Stimulated activated CD8-positive, alpha-beta memory T cell treated with anti-CD3 and anti-CD28 coated beads, Interleukin-15, amount 100 ng/mL, for 1 hour (primary cell): Measurements from ENCODE around the gene ZNF234.
"Not testable (repeated sequence)": the region's sequence is repeated elsewhere in the genome, so short reads cannot be mapped to it uniquely, and the experiment has no call there.

Experiments used
- DNase-seq: peaks from one replicate; pipeline ENCODE4 v3.0.0-alpha.2; 2020; ENCODE audit warnings: low read depth

Gene ZNF234

GRCh38 chr19:44182145-44182544 is 40.8 kb downstream of the ZNF234 start:
- no peak for DNase-seq

- no peak for DNase-seq
These were observed 48.7 kb downstream of the ZNF234 start for GRCh38 chr19:44190020-44190419.

- DNase-seq = no peak
These were observed 50.8 kb downstream of the ZNF234 start for GRCh38 chr19:44192127-44192526.

DNA sequence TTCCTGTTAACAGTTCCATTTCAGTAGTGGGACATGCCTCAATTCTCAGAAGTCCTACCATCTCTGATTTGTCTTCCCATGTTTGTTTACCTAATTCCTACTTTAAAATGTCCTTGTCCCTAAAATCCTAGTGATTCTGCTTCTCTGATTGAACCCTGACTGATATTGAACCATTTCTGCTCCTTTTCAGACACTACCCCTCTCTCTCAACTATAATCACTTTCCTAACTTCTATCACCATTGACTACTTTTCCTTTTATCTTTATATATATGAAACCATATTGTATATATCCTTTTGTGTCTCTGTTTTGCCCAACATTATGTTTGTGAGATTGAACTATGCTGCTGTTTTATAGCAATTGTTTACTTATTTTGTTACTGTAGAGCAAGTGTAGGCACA is 55.4 kb downstream of the ZNF234 start:
- DNase-seq = no peak

DNA sequence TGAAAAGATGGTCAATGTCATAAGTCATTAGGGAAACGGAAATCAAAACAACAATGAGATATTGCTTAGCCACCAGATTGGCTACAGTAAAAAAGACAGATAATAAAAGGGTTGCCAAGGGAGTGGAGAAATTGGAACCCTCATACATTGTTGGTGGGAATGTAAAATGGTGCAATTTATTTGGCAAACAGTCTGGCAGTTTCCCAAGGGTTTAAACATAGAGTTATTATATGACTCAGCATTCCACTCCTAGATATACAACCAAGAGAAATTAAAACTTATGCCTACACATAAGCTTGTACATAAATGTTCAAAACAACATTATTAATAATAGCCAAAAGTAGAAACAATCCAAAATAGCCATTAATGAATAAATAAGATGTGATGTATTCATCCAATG is 61.1 kb downstream of the ZNF234 start:
- DNase-seq = no peak

DNA sequence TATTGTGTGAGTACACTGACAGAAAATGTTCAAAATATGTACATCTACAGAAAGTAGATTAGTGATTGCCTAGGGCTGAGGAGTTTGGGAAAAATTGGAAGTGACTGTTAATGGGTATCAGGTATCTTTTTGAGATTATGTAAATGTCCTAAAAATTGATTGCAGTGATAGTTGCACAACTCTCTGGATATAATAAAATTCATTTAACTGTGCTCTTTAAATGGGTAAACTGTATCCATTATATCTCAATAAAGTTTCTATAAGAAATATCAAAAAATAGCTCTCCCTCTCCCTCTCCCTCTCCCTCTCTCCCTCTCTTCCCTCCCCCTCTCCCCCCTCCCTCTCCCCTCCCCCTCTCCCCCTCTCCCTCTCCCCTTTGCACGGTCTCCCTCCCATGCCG is 61.6 kb downstream of the ZNF234 start:
- no peak for DNase-seq

- not testable (repeated sequence) for DNase-seq
These were observed 62.5 kb downstream of the ZNF234 start for GRCh38 chr19:44203877-44204276.

DNA sequence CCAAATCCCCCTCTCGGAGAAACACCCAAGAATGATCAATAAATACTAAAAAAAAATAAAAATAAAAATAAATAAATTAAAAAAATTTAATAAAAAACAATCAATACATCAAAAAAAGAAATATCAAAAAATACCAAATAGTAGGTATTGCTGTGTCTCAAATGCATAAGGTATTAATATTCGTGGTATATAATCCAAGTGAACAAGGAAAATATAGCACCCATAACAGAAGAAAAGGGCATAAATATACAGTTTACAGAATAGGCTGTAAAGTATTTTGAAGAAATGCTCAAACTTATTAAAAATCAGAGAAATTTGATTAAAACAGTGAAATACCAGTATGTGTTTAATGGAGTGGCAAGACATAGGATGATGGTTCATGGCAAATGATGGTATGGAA is 63.4 kb downstream of the ZNF234 start:
- DNase-seq = no peak

DNA sequence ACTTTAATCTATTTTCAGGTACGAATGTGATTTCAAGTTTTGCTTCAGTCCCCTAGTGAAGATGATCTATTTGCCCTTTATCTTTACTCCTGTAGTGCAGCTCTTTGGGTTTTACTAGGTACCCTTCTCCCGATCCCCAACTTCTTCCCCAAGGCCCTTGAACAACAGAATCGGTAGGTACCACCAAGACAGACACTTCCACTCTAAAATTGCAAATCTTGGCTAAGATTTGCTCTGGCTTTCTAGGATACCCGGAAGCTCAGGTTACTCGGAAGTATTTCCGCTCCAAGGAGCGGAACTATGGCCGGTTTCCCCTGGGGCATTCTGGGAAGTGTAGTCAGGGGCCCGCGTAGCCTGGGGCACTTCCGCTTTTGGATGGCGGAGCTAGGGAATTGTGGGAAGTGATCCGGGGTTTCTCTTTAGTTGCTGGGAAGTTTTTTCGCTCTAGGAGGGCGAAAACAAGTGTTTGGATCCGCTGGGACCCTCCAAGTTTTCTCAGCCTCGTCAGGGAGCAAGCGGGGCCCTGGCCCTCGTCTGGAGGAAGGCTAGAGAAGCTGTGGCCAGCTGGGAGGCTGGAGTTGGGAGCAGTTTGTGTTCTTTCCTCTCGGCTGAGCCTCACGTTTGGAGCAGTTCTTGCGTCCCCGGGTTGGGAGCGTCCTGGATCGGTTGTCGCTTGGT is 65.9 kb downstream of the ZNF234 start:
- DNase-seq = peak; percentile 62
